GM12872 (cell line): ENCODE results near the gene ATP10A.

Experiments
- TF ChIP-seq, protein P1 (sequence below): IDR thresholded peaks from 3 replicates; pipeline ENCODE4 v1.5.1; 2011; ENCODE audit warnings: low read depth, mild to moderate bottlenecking, low read length, moderate library complexity; ENCODE audit not compliant: insufficient read depth

The ATP10A gene

DNA sequence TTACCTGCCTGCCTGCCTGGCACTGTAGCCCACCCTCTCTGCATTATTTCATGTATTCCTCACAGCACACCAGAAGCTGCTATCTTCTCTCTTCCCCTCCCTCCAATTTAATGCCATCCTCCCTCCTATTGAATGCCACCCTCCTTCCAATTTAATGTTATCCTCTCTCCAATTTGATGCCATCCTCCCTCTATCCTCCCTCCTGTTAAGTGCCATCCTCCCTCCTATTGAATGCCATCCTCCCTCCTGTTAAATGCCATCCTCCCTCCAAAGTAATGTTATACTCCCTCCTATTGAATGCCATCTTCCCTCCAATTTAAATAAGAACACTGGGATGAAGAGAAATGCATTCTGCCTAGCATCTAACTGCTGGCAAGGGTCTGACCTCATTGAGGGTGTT is 11.1 kb downstream of the ATP10A start:
- TF ChIP-seq, protein P1, sequence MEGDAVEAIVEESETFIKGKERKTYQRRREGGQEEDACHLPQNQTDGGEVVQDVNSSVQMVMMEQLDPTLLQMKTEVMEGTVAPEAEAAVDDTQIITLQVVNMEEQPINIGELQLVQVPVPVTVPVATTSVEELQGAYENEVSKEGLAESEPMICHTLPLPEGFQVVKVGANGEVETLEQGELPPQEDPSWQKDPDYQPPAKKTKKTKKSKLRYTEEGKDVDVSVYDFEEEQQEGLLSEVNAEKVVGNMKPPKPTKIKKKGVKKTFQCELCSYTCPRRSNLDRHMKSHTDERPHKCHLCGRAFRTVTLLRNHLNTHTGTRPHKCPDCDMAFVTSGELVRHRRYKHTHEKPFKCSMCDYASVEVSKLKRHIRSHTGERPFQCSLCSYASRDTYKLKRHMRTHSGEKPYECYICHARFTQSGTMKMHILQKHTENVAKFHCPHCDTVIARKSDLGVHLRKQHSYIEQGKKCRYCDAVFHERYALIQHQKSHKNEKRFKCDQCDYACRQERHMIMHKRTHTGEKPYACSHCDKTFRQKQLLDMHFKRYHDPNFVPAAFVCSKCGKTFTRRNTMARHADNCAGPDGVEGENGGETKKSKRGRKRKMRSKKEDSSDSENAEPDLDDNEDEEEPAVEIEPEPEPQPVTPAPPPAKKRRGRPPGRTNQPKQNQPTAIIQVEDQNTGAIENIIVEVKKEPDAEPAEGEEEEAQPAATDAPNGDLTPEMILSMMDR = no peak

DNA sequence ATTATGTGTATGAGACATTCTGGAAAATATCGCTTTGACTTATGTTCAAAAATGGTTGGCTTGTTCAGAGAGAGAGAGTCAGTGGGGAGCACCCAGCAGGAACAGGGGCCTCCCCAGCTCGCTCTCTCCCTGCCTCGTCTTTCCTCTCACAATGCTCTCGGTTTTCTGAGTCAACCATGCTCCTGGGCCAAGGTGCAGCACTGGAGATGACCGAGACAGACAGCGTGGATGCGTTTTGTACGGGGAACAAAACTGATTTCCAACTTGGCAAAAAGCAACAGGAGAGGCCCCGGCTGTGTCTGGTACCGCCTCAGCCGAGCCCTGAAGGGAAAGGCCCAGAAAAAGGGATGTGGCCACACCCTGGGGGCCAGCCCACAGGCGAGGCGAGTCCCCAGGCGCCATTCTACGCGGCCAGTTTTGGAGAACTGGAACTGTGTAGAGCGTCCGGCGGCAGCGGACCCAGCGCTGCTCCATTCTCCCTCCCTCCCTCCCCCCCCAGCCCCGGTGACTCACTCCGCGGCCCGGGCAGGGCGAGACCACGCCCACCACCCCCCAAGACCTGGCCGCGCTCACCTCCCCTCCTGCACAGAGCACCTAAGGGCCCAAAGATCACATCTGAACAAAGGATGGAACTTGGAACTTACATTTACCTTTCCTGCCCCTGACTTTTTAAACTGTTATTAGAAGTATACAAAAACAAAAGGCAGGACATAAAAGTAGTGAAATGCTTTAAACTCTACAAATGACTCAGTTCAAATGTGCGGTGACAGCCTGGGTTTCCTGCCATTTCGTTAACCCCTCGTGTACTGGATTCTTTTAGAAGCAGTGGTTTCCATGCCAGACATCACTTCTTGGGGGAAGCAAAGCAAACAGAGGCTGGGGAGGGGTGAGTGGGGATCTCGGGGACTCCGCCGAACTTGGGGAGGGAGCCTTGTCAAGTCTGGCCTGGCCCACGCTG is 12.7 kb downstream of the ATP10A start:
- TF ChIP-seq, protein P1 = no peak

DNA sequence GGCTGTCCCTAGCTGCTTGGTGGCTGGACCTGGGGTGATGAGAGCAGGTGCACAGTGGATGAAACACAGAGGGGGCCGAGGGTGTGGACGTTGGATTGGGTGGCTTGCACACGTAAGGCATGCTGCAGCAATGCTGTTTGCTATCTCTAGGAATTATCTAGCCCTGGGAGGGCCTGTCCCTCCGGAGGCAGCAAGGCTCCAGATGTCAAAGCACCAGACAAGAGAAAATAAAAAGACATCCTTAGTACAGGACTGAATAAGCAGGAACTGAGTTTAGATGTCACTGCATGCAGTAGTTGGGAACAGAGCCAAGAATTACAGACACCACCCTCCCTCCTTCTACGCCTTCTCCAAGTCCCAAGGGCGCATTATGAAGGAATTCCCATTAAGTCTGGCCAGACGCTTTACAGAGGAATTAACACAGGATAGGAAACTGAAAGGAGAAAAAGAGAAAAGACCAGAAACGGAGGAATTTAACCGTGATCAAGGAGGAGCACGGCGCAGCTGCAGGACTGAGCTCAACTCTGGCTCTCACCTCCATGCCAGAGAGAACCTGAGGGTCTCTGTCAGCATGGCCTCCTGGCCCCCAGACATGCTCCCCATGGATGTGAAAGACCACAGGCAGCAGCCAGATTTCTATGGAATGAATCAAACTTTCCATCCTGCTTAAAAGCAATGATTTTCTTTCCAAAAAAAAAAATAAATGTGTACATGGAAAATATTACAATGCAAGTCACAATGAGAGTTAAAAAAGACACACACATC is 13.8 kb downstream of the ATP10A start:
- TF ChIP-seq, protein P1 = no peak

- TF ChIP-seq, protein P1 = no peak
These were observed 14.4 kb downstream of the ATP10A start for GRCh38 chr15:25848784-25849156.

DNA sequence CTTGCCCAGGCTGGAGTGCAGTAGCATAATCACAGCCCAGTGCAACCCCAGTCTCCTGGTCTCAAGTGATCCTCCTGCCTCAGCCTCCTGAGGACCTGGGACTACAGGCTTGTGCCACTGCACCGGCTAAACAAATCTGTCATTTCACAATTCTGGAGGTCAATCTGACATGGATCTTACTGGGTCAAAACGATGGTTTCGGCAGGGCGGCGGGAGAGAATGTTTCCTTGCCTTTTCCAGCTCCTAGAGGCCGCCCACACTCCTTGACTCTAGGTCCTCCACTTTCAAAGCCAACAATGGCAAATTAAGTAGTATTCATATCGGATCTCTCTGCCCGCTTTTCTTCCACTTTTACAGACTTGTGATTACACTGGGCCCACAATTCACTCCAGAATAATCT is 14.8 kb downstream of the ATP10A start:
- TF ChIP-seq, protein P1 = no peak

DNA sequence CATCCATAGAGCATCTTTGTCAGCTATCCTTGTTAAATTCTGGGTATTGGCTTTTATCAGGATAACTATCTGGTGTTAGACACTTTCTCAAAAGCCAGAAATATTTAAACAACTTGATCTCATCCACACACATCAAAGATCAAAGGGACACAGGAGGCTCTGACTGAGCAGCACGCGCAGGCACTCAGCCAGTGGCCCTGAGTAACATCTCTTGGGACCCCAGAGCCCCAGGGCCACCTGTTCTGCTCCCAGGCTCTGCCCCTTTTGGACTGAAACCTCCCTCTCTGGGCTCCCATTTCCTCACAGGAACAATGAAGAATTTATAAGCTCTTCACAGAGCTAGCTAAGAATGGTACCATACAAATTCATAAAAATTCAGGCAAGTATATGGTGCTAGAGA is 16.1 kb downstream of the ATP10A start:
- TF ChIP-seq, protein P1 = no peak

DNA sequence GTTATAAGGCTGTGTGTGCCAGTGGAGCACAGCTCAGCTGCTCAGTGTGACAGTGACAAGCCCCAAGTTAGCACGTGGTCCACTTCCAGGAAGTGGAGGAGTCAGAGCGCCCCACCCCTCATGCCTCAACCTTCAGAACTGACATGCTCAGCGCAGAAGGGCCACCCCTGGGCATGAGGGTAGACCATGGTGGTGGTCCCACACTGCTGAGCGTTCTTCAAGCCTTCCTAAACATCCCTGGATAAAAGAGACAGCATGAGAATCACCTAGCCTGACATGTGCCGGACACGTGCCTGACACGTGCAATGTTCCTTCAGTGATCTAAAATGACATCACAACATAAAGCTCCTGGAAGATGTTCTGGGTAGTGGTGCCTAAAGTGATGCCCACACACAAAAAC is 16.8 kb downstream of the ATP10A start:
- TF ChIP-seq, protein P1 = no peak
